ENCODE measurements around the gene SENP5. TPM values are rescaled to one million over a fixed set of nuclear protein-coding genes. Genes with fewer than 3 reads are reported as not detected.

The SENP5 gene
- total and polyA plus RNA-seq, 9 of the 15 experiments (the other 6 are each of a cell fraction or from before 2014, with no cell fraction given): 18.3 to 59.7 (median 35.8) TPM

GRCh38 chr3:196902296-196902695 lies 34.6 kb downstream of the SENP5 start:
- H4K20me1 ChIP-seq (replicated peaks; ENCODE audit: control insufficient read depth, insufficient read depth, low read length): no peaks in the 10 kb centered on the region
- no TSS peak for BruUV-seq (replicated peaks)
- H3K4me3 ChIP-seq: no peak overlapping the region
- CTCF ChIA-PET (ENCODE audit: low intra/inter-chr PET ratio): no interaction called here
- FAIRE-seq (no peak), ATAC-seq (no peak), DNase-seq (ENCODE audit: extremely low read depth in 1 of 4, low spot score in 3 of 4) (no peak)
- no peak overlapping the region for H3K27ac ChIP-seq (ENCODE audit: extremely low read depth, low read depth, low read length)
- H3K9ac ChIP-seq (ENCODE audit: insufficient read depth in 1 of 2, low read depth in 2 of 2, low read length in 2 of 2): no peak overlapping the region
- no peak overlapping the region for H2AFZ ChIP-seq (ENCODE audit: low read depth, low read length)
- intact Hi-C loops (cut with micrococcal nuclease) (no loop called here), in situ Hi-C loops (cut with MboI) (no loop called here)
- H3K79me2 ChIP-seq (ENCODE audit: control insufficient read depth, insufficient read depth, low read length): peaks cover 4% of the 10 kb centered on the region
- WGBS (ENCODE audit: insufficient coverage, low coverage, missing lambda C conversion rate): 70% methylated on average over 1 of the region's 1 CpG
- H3K27me3 ChIP-seq (ENCODE audit: control insufficient read depth in 2 of 2, insufficient read depth in 2 of 2, low read length in 2 of 2): no peaks in the 10 kb centered on the region
- no peaks in the 10 kb centered on the region for H3K9me3 ChIP-seq (replicated peaks; ENCODE audit: control insufficient read depth, insufficient read depth, low read depth, low read length)
- POLR2A ChIA-PET: interaction anchor here (0.6 to 1.5 kb wide), 2 partner anchors 40 to 50 kb away, joined by 3 read pairs; partner anchors contain the start of gene NCBP2
- H3K4me1 ChIP-seq (replicated peaks in 1 of 2; ENCODE audit: control insufficient read depth in 2 of 2, insufficient read depth in 2 of 2, low read length in 2 of 2): peaks cover 0 to 4% of the 10 kb centered on the region in 2 experiments; a peak in 2 of 5 replicates
- peaks cover 74% of the 10 kb centered on the region for H3K36me3 ChIP-seq (ENCODE audit: control insufficient read depth, insufficient read depth, low read length)
- no peaks in the 10 kb centered on the region for H3K9me1 ChIP-seq (ENCODE audit: control insufficient read depth, insufficient read depth, low read length)
- no peak overlapping the region for H3K4me2 ChIP-seq (ENCODE audit: insufficient read depth, low read length)
- TF ChIP-seq ZNF77 (CRISPR knock-in tag; IDR thresholded peaks at IDR 0.05) (no peak), MEF2A (IDR thresholded peaks at IDR 0.05; ENCODE audit: control insufficient read depth, low read depth, low read length) (no peak), XRCC3 (IDR thresholded peaks at IDR 0.05) (no peak), PPARD (CRISPR knock-in tag; IDR thresholded peaks at IDR 0.05) (no peak), ZFX (CRISPR knock-in tag; IDR thresholded peaks at IDR 0.05) (no peak), RBM39 (optimal IDR thresholded peaks at IDR 0.05; ENCODE audit: low read depth, low read length) (no peak), ZNF280A (IDR thresholded peaks at IDR 0.05; ENCODE audit: low read depth, partially characterized antibody) (no peak), ZNF197 (CRISPR knock-in tag; IDR thresholded peaks at IDR 0.05; ENCODE audit: low read depth) (no peak)

Measured in K562 (cell line).